Activated T-cell treated with anti-CD3 and anti-CD28 coated beads, Interleukin-2, amount 50 U/mL, for 24 hours (primary cell): Measurements from ENCODE around the gene VCL.
"Not testable (repeated sequence)": the region's sequence is repeated elsewhere in the genome, so short reads cannot be mapped to it uniquely, and the experiment has no call there.

Source experiments
- DNase-seq: peaks from one replicate; pipeline ENCODE4 v3.0.0-alpha.2; 2020
- H3K27ac Mint-ChIP-seq: 2 replicates; pipeline ENCODE4 v1.8.0; 2020; ENCODE audit warnings: mild to moderate bottlenecking, mixed read lengths
- H3K27me3 Mint-ChIP-seq: 2 replicates; pipeline ENCODE4 v1.8.0; 2020; ENCODE audit warnings: mixed read lengths
- H3K36me3 Mint-ChIP-seq: 2 replicates; pipeline ENCODE4 v1.8.0; 2020; ENCODE audit warnings: low read depth, mixed read lengths
- H3K4me1 Mint-ChIP-seq: 2 replicates; pipeline ENCODE4 v1.8.0; 2020; ENCODE audit warnings: low read depth, mixed read lengths
- H3K4me3 Mint-ChIP-seq: 2 replicates; pipeline ENCODE4 v1.8.0; 2020; ENCODE audit warnings: mild to moderate bottlenecking, moderate library complexity, mixed read lengths
- H3K9me3 Mint-ChIP-seq: 2 replicates; pipeline ENCODE4 v1.8.0; 2020; ENCODE audit warnings: mixed read lengths

VCL gene

GRCh38 chr10:73997787-73998622 lies at the start of gene VCL:
Gene VCL (plus strand): TSS chr10:73998116. CDS start chr10:73998208, 92 bp downstream.
- Mint-ChIP-seq H3K4me1 (peaks cover 42% of the 10 kb centered on the region), H3K36me3 (peaks cover 16% of the 10 kb centered on the region), H3K27me3 (no peaks in the 10 kb centered on the region), H3K9me3 (no peaks in the 10 kb centered on the region), H3K4me3 (peak within 1 kb of the TSS; percentile 88), H3K27ac (peak within 1 kb of the TSS; percentile 95)
- DNase-seq, result peak; percentile 96

GRCh38 chr10:73948947-73949633 lies 48.8 kb upstream of the VCL start:
- no peak for DNase-seq
- Mint-ChIP-seq H3K36me3 (no peaks in the 10 kb centered on the region), H3K27ac (no peak overlapping the region), H3K4me3 (no peak overlapping the region), H3K27me3 (no peaks in the 10 kb centered on the region), H3K9me3 (no peaks in the 10 kb centered on the region), H3K4me1 (peaks cover 8% of the 10 kb centered on the region)

GRCh38 chr10:73950155-73950948 lies 47.6 kb upstream of the VCL start:
- Mint-ChIP-seq H3K36me3 (no peaks in the 10 kb centered on the region), H3K27me3 (no peaks in the 10 kb centered on the region), H3K4me3 (no peak overlapping the region), H3K9me3 (no peaks in the 10 kb centered on the region), H3K4me1 (peaks cover 12% of the 10 kb centered on the region), H3K27ac (no peak overlapping the region)
- DNase-seq, result no peak

- H3K9me3 Mint-ChIP-seq, result no peaks in the 10 kb centered on the region
- H3K4me3 Mint-ChIP-seq, result no peak overlapping the region
- H3K27ac Mint-ChIP-seq, result no peak overlapping the region
- no peaks in the 10 kb centered on the region for H3K36me3 Mint-ChIP-seq
- no peak for DNase-seq
- peaks cover 34% of the 10 kb centered on the region for H3K4me1 Mint-ChIP-seq
- H3K27me3 Mint-ChIP-seq, result no peaks in the 10 kb centered on the region
These were observed 44.3 kb upstream of the VCL start for GRCh38 chr10:73953665-73954064.

GRCh38 chr10:73954737-73955136 lies 43.2 kb upstream of the VCL start:
- Mint-ChIP-seq H3K4me3 (no peak overlapping the region), H3K36me3 (no peaks in the 10 kb centered on the region), H3K27ac (no peak overlapping the region), H3K27me3 (no peaks in the 10 kb centered on the region), H3K9me3 (no peaks in the 10 kb centered on the region), H3K4me1 (peaks cover 41% of the 10 kb centered on the region)
- no peak for DNase-seq

GRCh38 chr10:73955719-73956118 lies 42.2 kb upstream of the VCL start:
- Mint-ChIP-seq H3K4me3 (no peak overlapping the region), H3K27ac (no peak overlapping the region), H3K27me3 (no peaks in the 10 kb centered on the region), H3K9me3 (no peaks in the 10 kb centered on the region), H3K36me3 (no peaks in the 10 kb centered on the region), H3K4me1 (peaks cover 50% of the 10 kb centered on the region)
- no peak for DNase-seq

- Mint-ChIP-seq H3K4me1 (peaks cover 50% of the 10 kb centered on the region), H3K4me3 (peak overlapping the region; percentile 46), H3K9me3 (no peaks in the 10 kb centered on the region), H3K36me3 (no peaks in the 10 kb centered on the region), H3K27me3 (no peaks in the 10 kb centered on the region), H3K27ac (peak overlapping the region; percentile 89)
- peak; percentile 50 for DNase-seq
These were observed 41.2 kb upstream of the VCL start for GRCh38 chr10:73956476-73957359.

GRCh38 chr10:73959484-73960243 lies 38.3 kb upstream of the VCL start:
- no peaks in the 10 kb centered on the region for H3K27me3 Mint-ChIP-seq
- peak; percentile 16 for DNase-seq
- no peak overlapping the region for H3K4me3 Mint-ChIP-seq
- H3K4me1 Mint-ChIP-seq, result peaks cover 42% of the 10 kb centered on the region
- no peaks in the 10 kb centered on the region for H3K9me3 Mint-ChIP-seq
- H3K36me3 Mint-ChIP-seq, result no peaks in the 10 kb centered on the region
- H3K27ac Mint-ChIP-seq, result no peak overlapping the region

- DNase-seq, result peak; percentile 15
- H3K27me3 Mint-ChIP-seq, result no peaks in the 10 kb centered on the region
- H3K4me1 Mint-ChIP-seq, result peaks cover 20% of the 10 kb centered on the region
- no peaks in the 10 kb centered on the region for H3K36me3 Mint-ChIP-seq
- H3K9me3 Mint-ChIP-seq, result no peaks in the 10 kb centered on the region
- no peak overlapping the region for H3K4me3 Mint-ChIP-seq
- H3K27ac Mint-ChIP-seq, result no peak overlapping the region
These were observed 35.5 kb upstream of the VCL start for GRCh38 chr10:73962386-73962785.

GRCh38 chr10:73963533-73963932 lies 34.4 kb upstream of the VCL start:
- H3K4me3 Mint-ChIP-seq, DNase-seq, H3K36me3 Mint-ChIP-seq, H3K27ac Mint-ChIP-seq, H3K27me3 Mint-ChIP-seq, H3K9me3 Mint-ChIP-seq: not testable (repeated sequence)
- H3K4me1 Mint-ChIP-seq, result peaks cover 19% of the 10 kb centered on the region

- no peak for DNase-seq
- H3K9me3 Mint-ChIP-seq, result no peaks in the 10 kb centered on the region
- peaks cover 14% of the 10 kb centered on the region for H3K4me1 Mint-ChIP-seq
- no peak overlapping the region for H3K4me3 Mint-ChIP-seq
- H3K36me3 Mint-ChIP-seq, result no peaks in the 10 kb centered on the region
- H3K27me3 Mint-ChIP-seq, result no peaks in the 10 kb centered on the region
- H3K27ac Mint-ChIP-seq, result no peak overlapping the region
These were observed 33.2 kb upstream of the VCL start for GRCh38 chr10:73964743-73965142.

- H3K4me3 Mint-ChIP-seq, DNase-seq, H3K27ac Mint-ChIP-seq, H3K27me3 Mint-ChIP-seq, H3K9me3 Mint-ChIP-seq, H3K4me1 Mint-ChIP-seq, H3K36me3 Mint-ChIP-seq: not testable (repeated sequence)
These were observed 32.5 kb upstream of the VCL start for GRCh38 chr10:73965267-73965889.
